ENCODE measurements around the gene ZNF805.
"Not testable (repeated sequence)": the region's sequence is repeated elsewhere in the genome, so short reads cannot be mapped to it uniquely, and the experiment has no call there.

The ZNF805 gene

GRCh38 chr19:57240311-57241090 lies at the start of gene ZNF805:
TSS of gene ZNF805 (plus strand) at chr19:57240632. CDS start at chr19:57240892, 260 bp downstream.
- DNase-seq, result peak; percentile 90

GRCh38 chr19:57191141-57192076 lies 49.0 kb upstream of the ZNF805 start, which contains the start of gene ZNF264:
TSS of gene ZNF264 (plus strand) at chr19:57191500. CDS start at chr19:57191914, 414 bp downstream.
- peak; percentile 80 for DNase-seq

- DNase-seq, result no peak
Observed at GRCh38 chr19:57192077-57192420, 48.4 kb upstream of the ZNF805 start.

GRCh38 chr19:57192993-57193392 lies 47.4 kb upstream of the ZNF805 start:
- DNase-seq, result no peak

GRCh38 chr19:57197874-57198273 lies 42.6 kb upstream of the ZNF805 start:
- DNase-seq, result not testable (repeated sequence)

GRCh38 chr19:57202160-57202559 lies 38.3 kb upstream of the ZNF805 start:
- no peak for DNase-seq

DNA sequence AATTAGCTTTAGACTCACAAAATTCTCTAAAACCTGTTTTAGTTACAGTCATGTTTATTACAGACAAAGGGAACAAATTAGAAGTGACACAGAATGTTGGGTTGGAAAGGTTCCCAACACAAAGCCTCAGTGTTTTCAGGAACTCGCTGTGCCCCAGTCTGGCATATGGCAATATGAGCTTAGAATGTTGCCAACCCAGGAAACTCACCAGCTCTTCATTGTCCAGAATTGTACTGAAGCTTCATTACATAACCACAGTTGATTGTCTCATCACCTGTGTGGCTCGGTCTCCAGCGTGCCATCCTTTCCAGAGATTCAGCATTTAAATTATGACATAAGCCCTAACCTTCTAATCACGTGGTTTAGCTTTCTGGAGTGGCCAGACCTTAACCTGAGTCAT lies 30.1 kb upstream of the ZNF805 start:
- no peak for DNase-seq

DNA sequence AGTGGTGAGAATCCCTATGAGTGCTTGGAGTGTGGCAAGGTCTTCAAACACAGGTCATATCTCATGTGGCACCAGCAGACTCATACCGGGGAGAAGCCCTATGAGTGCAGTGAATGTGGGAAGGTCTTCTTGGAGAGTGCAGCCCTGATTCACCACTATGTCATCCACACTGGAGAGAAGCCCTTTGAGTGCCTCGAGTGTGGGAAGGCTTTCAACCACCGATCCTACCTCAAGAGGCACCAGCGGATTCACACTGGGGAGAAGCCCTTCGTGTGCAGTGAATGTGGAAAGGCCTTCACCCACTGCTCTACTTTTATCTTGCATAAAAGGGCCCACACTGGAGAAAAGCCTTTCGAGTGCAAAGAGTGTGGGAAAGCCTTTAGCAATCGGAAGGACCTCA lies 28.3 kb upstream of the ZNF805 start:
- no peak for DNase-seq

GRCh38 chr19:57227502-57227901 lies 12.9 kb upstream of the ZNF805 start:
- no peak for DNase-seq

- no peak for DNase-seq
Observed at GRCh38 chr19:57231686-57232085, 8.7 kb upstream of the ZNF805 start.

- DNase-seq, result no peak
Observed at GRCh38 chr19:57233207-57233606, 7.2 kb upstream of the ZNF805 start.

DNA sequence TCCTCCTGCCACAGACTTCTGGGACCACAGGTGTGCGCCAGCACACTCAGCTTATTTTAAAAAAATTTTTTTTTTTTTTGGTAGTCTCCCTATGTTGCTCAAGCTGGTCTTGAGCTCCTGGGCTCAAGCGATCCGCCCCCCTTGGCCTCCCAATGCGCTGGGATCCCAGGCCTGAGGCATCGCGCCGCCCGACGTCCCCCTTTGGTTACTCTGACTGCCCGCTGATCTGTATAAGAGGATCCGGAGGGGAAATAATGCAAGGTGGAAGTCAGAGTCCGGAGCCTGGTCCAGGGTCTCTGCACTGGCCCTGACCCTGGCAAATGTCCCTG lies 486 bp upstream of the ZNF805 start:
- DNase-seq, result no peak

DNA sequence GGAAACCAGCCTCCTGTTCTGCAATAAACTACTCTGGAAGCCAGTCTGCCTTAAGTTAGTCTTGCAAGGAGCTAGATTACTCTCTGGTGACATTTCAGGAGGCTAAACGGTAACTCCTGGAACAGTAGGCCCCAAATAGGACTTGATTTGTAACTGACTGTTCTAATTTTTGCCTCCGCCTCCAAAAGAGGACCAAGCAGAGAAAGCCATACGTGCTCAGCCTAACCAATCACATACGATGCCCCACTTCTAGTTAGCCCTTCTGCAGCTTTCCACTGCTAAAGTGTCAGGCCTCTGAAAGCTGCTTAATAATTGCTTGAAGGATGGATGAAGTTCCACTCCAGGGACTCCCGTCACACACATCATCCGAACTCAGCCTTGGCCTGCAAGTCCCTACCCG lies 744 bp downstream of the ZNF805 start:
- DNase-seq, result no peak

GRCh38 chr19:57242821-57243220 lies 2.4 kb downstream of the ZNF805 start:
- no peak for DNase-seq

- DNase-seq, result no peak
Observed at GRCh38 chr19:57244513-57244912, 4.1 kb downstream of the ZNF805 start.

DNA sequence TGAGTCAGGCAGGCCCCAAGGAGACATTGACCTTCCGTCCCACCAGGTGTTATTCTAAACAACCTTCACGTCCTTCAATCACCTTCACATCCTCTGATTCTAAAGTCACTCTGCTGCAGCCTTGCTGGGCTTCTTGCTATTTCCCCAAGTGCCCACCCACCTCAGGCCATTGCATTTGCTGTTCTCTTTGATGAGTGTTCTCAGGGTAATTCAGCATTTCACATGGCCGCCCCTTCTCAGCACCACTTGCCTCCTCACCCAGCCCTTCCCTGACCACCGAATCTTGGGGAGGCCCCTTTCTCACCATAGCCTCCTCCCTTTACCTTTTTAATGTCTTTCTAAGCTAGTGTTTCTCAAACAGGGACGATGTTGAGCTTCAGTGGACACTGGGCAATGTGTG lies 4.6 kb downstream of the ZNF805 start:
- DNase-seq, result no peak

GRCh38 chr19:57245959-57246358 lies 5.5 kb downstream of the ZNF805 start:
- no peak for DNase-seq

DNA sequence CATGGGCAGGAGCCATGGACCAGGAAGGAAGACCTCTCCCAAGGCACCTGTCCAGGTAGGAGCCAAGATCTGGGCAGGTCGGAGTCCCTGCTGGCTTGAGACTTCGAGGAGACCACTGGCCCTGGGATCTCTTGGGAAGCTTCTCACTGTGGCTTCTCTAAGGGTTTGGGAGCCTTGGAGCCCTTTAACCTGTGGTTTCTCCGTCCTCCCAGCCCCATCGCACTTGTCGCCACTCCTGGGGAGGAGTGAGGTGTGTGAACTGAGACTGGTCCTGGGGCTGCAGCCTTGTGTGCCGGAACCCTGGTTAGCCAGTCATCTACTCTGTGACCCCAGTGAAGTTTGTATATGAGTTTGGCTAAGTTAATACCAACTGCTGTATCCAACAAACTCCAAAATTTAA lies 8.2 kb downstream of the ZNF805 start:
- DNase-seq, result no peak

GRCh38 chr19:57249329-57249728 lies 8.9 kb downstream of the ZNF805 start:
- no peak for DNase-seq

GRCh38 chr19:57253767-57254166 lies 13.3 kb downstream of the ZNF805 start:
- DNase-seq, result not testable (repeated sequence)

DNA sequence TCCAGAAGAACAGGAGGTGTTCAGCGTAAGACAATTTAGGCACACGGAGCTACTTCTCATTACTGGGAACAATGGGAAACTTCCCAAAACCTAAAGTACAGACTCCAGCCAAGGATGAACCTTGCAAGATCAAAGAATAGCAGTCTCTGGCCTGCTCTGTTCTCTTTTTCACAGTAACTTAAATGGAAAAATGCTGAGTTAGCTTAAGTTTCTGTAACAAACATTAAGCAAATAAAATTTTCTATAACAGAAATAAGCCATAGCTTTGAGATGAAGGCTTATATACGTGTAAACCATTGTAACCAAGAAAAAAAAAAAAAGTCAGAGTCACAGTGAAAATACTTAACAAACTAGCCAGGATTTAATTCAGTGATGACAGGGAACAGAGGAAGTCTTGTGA lies 21.6 kb downstream of the ZNF805 start:
- no peak for DNase-seq

DNA sequence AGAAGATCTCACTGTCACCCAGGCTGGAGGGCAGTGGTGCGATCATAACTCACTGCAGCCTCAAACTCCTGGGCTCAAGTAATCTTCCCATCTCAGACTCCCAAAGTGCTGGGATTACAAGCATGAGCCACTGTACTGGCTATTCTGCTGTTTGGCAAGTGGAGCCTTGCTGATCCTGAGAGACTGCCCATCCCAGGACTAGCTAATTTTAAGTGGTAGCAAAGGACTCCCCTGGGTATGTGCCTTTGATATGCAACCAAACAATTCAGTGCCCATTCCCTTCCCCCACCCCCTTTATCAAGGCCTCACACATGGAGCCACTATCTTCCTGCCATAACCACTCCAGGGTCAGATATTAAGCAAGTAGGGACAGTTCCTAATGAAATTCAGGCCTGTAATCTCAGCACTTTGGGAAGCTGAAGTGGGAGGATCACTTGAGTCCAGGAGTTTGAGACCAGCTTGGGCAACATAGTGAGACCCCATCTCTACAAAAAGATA lies 22.9 kb downstream of the ZNF805 start:
- no peak for DNase-seq

- no peak for DNase-seq
Observed at GRCh38 chr19:57267291-57267690, 26.9 kb downstream of the ZNF805 start.
